ENCODE measurements around the gene ILK.

DNA sequence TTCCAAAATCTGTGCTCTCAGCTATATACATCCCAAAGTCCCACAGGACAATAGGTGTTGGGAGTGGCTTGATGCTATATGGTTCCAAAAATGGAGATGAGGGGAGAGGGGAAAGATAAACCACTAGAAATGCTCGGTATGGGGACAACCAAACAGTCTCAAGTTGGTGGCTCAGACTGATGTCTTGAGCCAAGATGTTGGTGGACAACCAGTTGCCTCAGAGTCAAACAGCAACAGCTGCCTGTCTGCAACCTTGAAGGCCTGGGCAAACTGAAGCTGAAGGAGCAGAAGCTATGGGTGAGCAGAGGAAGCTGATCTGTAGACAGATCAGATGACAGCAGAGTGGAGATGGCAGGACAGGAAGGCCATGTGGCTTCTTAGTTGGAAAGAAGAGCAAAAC, 4.1 kb upstream of the ILK start:
- TF ChIP-seq, protein P1, sequence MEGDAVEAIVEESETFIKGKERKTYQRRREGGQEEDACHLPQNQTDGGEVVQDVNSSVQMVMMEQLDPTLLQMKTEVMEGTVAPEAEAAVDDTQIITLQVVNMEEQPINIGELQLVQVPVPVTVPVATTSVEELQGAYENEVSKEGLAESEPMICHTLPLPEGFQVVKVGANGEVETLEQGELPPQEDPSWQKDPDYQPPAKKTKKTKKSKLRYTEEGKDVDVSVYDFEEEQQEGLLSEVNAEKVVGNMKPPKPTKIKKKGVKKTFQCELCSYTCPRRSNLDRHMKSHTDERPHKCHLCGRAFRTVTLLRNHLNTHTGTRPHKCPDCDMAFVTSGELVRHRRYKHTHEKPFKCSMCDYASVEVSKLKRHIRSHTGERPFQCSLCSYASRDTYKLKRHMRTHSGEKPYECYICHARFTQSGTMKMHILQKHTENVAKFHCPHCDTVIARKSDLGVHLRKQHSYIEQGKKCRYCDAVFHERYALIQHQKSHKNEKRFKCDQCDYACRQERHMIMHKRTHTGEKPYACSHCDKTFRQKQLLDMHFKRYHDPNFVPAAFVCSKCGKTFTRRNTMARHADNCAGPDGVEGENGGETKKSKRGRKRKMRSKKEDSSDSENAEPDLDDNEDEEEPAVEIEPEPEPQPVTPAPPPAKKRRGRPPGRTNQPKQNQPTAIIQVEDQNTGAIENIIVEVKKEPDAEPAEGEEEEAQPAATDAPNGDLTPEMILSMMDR (IDR thresholded peaks at IDR 0.05; ENCODE audit: insufficient read depth, low read length) = no peak
- TF ChIP-seq, protein P2, sequence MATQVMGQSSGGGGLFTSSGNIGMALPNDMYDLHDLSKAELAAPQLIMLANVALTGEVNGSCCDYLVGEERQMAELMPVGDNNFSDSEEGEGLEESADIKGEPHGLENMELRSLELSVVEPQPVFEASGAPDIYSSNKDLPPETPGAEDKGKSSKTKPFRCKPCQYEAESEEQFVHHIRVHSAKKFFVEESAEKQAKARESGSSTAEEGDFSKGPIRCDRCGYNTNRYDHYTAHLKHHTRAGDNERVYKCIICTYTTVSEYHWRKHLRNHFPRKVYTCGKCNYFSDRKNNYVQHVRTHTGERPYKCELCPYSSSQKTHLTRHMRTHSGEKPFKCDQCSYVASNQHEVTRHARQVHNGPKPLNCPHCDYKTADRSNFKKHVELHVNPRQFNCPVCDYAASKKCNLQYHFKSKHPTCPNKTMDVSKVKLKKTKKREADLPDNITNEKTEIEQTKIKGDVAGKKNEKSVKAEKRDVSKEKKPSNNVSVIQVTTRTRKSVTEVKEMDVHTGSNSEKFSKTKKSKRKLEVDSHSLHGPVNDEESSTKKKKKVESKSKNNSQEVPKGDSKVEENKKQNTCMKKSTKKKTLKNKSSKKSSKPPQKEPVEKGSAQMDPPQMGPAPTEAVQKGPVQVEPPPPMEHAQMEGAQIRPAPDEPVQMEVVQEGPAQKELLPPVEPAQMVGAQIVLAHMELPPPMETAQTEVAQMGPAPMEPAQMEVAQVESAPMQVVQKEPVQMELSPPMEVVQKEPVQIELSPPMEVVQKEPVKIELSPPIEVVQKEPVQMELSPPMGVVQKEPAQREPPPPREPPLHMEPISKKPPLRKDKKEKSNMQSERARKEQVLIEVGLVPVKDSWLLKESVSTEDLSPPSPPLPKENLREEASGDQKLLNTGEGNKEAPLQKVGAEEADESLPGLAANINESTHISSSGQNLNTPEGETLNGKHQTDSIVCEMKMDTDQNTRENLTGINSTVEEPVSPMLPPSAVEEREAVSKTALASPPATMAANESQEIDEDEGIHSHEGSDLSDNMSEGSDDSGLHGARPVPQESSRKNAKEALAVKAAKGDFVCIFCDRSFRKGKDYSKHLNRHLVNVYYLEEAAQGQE (IDR thresholded peaks at IDR 0.05; ENCODE audit: insufficient replicate concordance, low read depth) = no peak
- TF ChIP-seq SPI1 (IDR thresholded peaks at IDR 0.05; ENCODE audit: borderline replicate concordance, low read depth) = no peak
- no peak for TF ChIP-seq POLR2AphosphoS5 (IDR thresholded peaks at IDR 0.05; ENCODE audit: low read depth)
- no peak for TF ChIP-seq GABPA (IDR thresholded peaks at IDR 0.05; ENCODE audit: low read depth)

All from HL-60 (cell line).